K562 (cell line): ENCODE results near the gene NINL. TPM values are rescaled to one million over a fixed set of nuclear protein-coding genes. Genes with fewer than 3 reads are reported as not detected.
A peak's percentile ranks its signal among the peaks of the same experiment; 100 is the strongest.

Experiments
- ATAC-seq: fragments of 200-7000 bp; cut with Tn5 transposase; 3 replicates; pipeline ENCODE4 v1.9.1; 2020; ENCODE audit warnings: moderate library complexity
- BruUV-seq: library from RNA; stranded (reverse); fragments of 400-500 nt; replicated peaks from 2 replicates; lab custom pipeline; 2021; lab: Mats Ljungman, UMichigan
- CTCF ChIA-PET: fragments of 300-600 bp; formaldehyde crosslinking; extraction: SDS; loops from one replicate; lab custom pipeline; 2021; ENCODE audit warnings: low intra/inter-chr PET ratio; lab: Yijun Ruan, JAX
- POLR2A ChIA-PET: fragments of 300-600, 350-650 bp; sonication (Branson Sonifier 250); formaldehyde crosslinking; extraction: SDS; loops from one replicate; lab custom pipeline; 2021; ENCODE audit warnings: antibody characterized with exemption, inconsistent platforms; lab: Yijun Ruan, JAX
- DNase-seq, 4 experiments: peaks; one replicate each; pipeline versions ENCODE4 v3.0.0 to v3.0.0-alpha.2; 2011 to 2018; ENCODE audit warnings: low spot score in 3 of 4, mixed read lengths in 3 of 4; ENCODE audit errors: extremely low read depth in 1 of 4
- FAIRE-seq: peaks from 2 replicates; lab custom pipeline; 2011; peaks lifted over from hg19 to GRCh38; lab: Jason Lieb, UNC
- H2AFZ ChIP-seq: 2 replicates; pipeline ENCODE4 v1.6.0; 2011; ENCODE audit warnings: low read depth, low read length, control low read depth, inconsistent platforms
- H3K27ac ChIP-seq: fragments of 200-600 bp; 3 replicates; pipeline ENCODE4 v1.8.0; 2011; ENCODE audit warnings: low read depth, mild to moderate bottlenecking, control low read depth, inconsistent platforms, low read length, moderate library complexity, mixed read lengths; ENCODE audit errors: extremely low read depth
- H3K27me3 ChIP-seq, 2 experiments: fragments of 300-600 bp in 1 of 2; 2 replicates in 1 of 2; 3 replicates in 1 of 2; pipeline versions ENCODE4 v1.6.0 to v1.8.0; 2011; ENCODE audit warnings: inconsistent platforms in 2 of 2, low read length in 2 of 2, mild to moderate bottlenecking in 1 of 2, mixed read lengths in 1 of 2, moderate library complexity in 1 of 2; ENCODE audit not compliant: control insufficient read depth in 2 of 2, insufficient read depth in 2 of 2
- H3K36me3 ChIP-seq: fragments of 300-600 bp; 3 replicates; pipeline ENCODE4 v1.8.0; 2011; ENCODE audit warnings: mild to moderate bottlenecking, low read length, inconsistent platforms; ENCODE audit not compliant: control insufficient read depth, insufficient read depth
- H3K4me1 ChIP-seq, 2 experiments: fragments of 200-600 bp in 1 of 2; replicated peaks in 1 of 2; 2 replicates in 1 of 2; 3 replicates in 1 of 2; pipeline versions ENCODE4 v1.5.1 to v1.8.0; 2011; ENCODE audit warnings: inconsistent platforms in 2 of 2, low read length in 2 of 2, mild to moderate bottlenecking in 1 of 2, mixed read lengths in 1 of 2, moderate library complexity in 1 of 2; ENCODE audit not compliant: control insufficient read depth in 2 of 2, insufficient read depth in 2 of 2
- H3K4me2 ChIP-seq: 2 replicates; pipeline ENCODE4 v1.6.1; 2011; ENCODE audit warnings: low read length, control low read depth, inconsistent platforms, mixed read lengths; ENCODE audit not compliant: insufficient read depth
- H3K4me3 ChIP-seq: fragments of 200-600 bp; sonication (generic), shearing (Covaris generic); 2 replicates; pipeline ENCODE4 v1.5.1; 2016; ENCODE audit warnings: control low read depth, inconsistent platforms
- H3K79me2 ChIP-seq: fragments of 200-600 bp; 3 replicates; pipeline ENCODE4 v1.8.0; 2011; ENCODE audit warnings: low read length, inconsistent platforms; ENCODE audit not compliant: control insufficient read depth, insufficient read depth
- H3K9ac ChIP-seq, 2 experiments: 2 replicates each; pipeline versions ENCODE4 v1.6.0 to v1.6.1; 2011; ENCODE audit warnings: low read depth in 2 of 2, low read length in 2 of 2, control low read depth in 1 of 2, inconsistent platforms in 1 of 2, mild to moderate bottlenecking in 1 of 2, mixed read lengths in 1 of 2; ENCODE audit not compliant: insufficient read depth in 1 of 2
- H3K9me1 ChIP-seq: one replicate; pipeline ENCODE4 v1.6.0; 2011; ENCODE audit warnings: inconsistent platforms, mild to moderate bottlenecking, low read length, moderate library complexity; ENCODE audit not compliant: control insufficient read depth, insufficient read depth
- H3K9me3 ChIP-seq: replicated peaks from 2 replicates; pipeline ENCODE4 v1.5.1; 2011; ENCODE audit warnings: low read depth, low read length, inconsistent platforms; ENCODE audit not compliant: control insufficient read depth, insufficient read depth
- H4K20me1 ChIP-seq: replicated peaks from 2 replicates; pipeline ENCODE4 v1.6.1; 2011; ENCODE audit warnings: low read length, inconsistent platforms, mixed read lengths; ENCODE audit not compliant: control insufficient read depth, insufficient read depth
- EWSR1 ChIP-seq: fragments of 450-650 bp; IDR thresholded peaks from 2 replicates; pipeline ENCODE4 v1.6.1; 2018; ENCODE audit warnings: borderline replicate concordance, mild to moderate bottlenecking, low read depth, moderate library complexity; ENCODE audit not compliant: partially characterized antibody
- MXI1 ChIP-seq: IDR thresholded peaks from 2 replicates; pipeline ENCODE4 v1.6.1; 2011; ENCODE audit warnings: low read depth, mild to moderate bottlenecking, improper control_type of control experiment, low read length
- NRF1 ChIP-seq, 2 experiments: fragments of 450-650 bp; IDR thresholded peaks in 1 of 2; conservative IDR thresholded peaks in 1 of 2; 2 replicates each; pipeline ENCODE4 v1.6.1; 2014; ENCODE audit warnings: mild to moderate bottlenecking in 2 of 2
- RAD51 ChIP-seq: fragments of 450-650 bp; IDR thresholded peaks from 2 replicates; pipeline ENCODE4 v1.7.1; 2016; ENCODE audit warnings: low read depth, mild to moderate bottlenecking, borderline replicate concordance
- TFAM ChIP-seq: fragments of 250-450 bp; sonication (Bioruptor Pico); conservative IDR thresholded peaks from 2 replicates; pipeline ENCODE4 v1.5.0; 2021; ENCODE audit warnings: mild to moderate bottlenecking, moderate library complexity
- WGBS: fragments of 100-300 bp; shearing (Covaris generic); methylation state at CpG from one replicate; pipeline ENCODE4 v1.1.6; 2016; ENCODE audit warnings: low coverage, mixed read lengths; ENCODE audit not compliant: insufficient coverage; ENCODE audit errors: missing lambda C conversion rate; 5-methylcytosine and 5-hydroxymethylcytosine counted together
- in situ Hi-C: fragments of 300-500 bp; cut with MboI; formaldehyde crosslinking; loops from 4 replicates; pipeline ENCODE4 v1.15.0; 2018; ENCODE audit warnings: inconsistent platforms, mixed read lengths
- intact Hi-C: fragments of 100-400 bp; cut with micrococcal nuclease; formaldehyde crosslinking; loops from 2 replicates; pipeline ENCODE4 v1.14.2; 2022
- polyA plus RNA-seq, 8 experiments: library from polyadenylated mRNA; depleted of rRNA in 4 of 8; stranded (reverse) in 5 of 8; unstranded in 3 of 8; fragments of >200 nt; fragmentation: Nextera tagmentation in 2 of 8; fragmentation: Illumina TruSeq in 1 of 8; extraction: Ambion mirVana in 2 of 8; extraction: Trizol in 1 of 8; gene quantifications; 2 replicates each; pipeline versions ENCODE4 v1.2.1 to v1.2.3, GENCODE V29; 2011 to 2014; ENCODE audit warnings: inconsistent platforms in 1 of 8, missing spikeins in 1 of 8
- total RNA-seq, 7 experiments: library from RNA; depleted of rRNA in 6 of 7; stranded (reverse); fragments of >200 nt in 6 of 7; fragmentation: Illumina TruSeq in 2 of 7; extraction: Trizol in 2 of 7; gene quantifications; 2 replicates each; pipeline versions ENCODE4 v1.2.1 to v1.2.3, GENCODE V29; 2011 to 2021; ENCODE audit warnings: low replicate concordance in 1 of 7
- TF ChIP-seq, protein P1 (sequence below): sonication (generic); formaldehyde crosslinking; IDR thresholded peaks from 2 replicates; pipeline ENCODE4 v1.9.0; 2022; ENCODE audit warnings: mild to moderate bottlenecking, missing genetic modification reagents
- TF ChIP-seq, protein P2 (sequence below): fragments of 450-650 bp; formaldehyde crosslinking; IDR thresholded peaks from 2 replicates; pipeline ENCODE4 v1.4.0; 2020; ENCODE audit warnings: mild to moderate bottlenecking, mixed read lengths

NINL gene
- total and polyA plus RNA-seq, 9 of the 15 experiments (the other 6 are each of a cell fraction or from before 2014, with no cell fraction given), result 0.03 to 0.22 (median 0.05) TPM; not detected in 5

DNA sequence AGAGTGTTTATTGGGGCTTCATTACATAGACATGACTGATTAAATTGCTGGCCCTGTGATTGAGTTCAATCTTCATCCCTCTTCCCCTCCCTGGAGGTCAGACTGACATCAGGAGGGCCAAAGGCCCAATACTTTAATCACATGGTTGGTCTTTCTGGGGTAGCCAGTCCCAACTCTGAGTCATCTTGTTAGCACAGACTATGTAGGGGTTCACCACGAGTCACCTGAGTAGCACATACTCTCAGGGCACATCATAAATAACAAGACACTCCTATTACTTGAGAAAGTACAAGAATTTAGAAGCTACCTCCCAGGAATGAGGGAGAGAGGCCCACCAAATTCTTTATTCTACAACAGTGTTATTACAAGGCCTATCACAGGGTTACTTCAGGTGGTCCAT is 166.6 kb downstream of the NINL start (continued):
- TF ChIP-seq, protein P1, sequence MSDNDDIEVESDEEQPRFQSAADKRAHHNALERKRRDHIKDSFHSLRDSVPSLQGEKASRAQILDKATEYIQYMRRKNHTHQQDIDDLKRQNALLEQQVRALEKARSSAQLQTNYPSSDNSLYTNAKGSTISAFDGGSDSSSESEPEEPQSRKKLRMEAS, result no peak
- no peak for TF ChIP-seq MXI1

DNA sequence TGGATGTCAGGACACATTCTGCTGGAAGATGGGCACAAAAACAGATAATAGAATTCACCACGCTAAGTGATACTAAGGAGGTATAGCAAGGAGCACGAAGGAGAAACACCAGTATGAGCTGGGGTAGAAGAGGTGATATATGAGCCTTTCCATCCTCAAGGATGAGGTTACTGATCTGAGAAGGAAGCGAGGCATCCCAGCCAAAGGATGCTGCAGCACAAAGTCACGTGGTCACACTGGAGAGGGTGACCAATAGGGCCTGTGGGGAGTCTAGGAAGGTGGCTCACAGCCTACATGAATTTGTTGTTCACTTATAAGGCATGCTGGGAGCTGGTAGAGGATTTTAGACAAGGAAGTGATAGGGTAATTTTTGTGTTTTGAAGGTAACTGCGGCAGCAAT is 176.4 kb downstream of the NINL start:
- peak overlapping the region; percentile 88 for H3K4me2 ChIP-seq
- BruUV-seq, result no TSS peak
- CTCF ChIA-PET, result no interaction called here
- in situ Hi-C loops, result loop anchor here (5.0 kb wide), 1 partner anchor 112 kb away; no protein-coding TSS in a partner anchor
- H3K27ac ChIP-seq, result 0 out of 3 replicates have a peak overlapping the region, but pooled peaks have one; percentile 88
- no peaks in the 10 kb centered on the region for H3K9me3 ChIP-seq
- no peaks in the 10 kb centered on the region for H3K9me1 ChIP-seq
- no peak for FAIRE-seq
- H3K27me3 ChIP-seq, result no peaks in the 10 kb centered on the region
- TF ChIP-seq RAD51 (peak; percentile 49; the same call in 1 of the 2 replicates), EWSR1 (no peak), TFAM (CRISPR knock-in tag) (no peak), NRF1 (conservative IDR thresholded peaks at IDR 0.05 in 1 of 2, IDR thresholded peaks at IDR 0.05 in 1 of 2) (no peak)
- TF ChIP-seq, protein P2, sequence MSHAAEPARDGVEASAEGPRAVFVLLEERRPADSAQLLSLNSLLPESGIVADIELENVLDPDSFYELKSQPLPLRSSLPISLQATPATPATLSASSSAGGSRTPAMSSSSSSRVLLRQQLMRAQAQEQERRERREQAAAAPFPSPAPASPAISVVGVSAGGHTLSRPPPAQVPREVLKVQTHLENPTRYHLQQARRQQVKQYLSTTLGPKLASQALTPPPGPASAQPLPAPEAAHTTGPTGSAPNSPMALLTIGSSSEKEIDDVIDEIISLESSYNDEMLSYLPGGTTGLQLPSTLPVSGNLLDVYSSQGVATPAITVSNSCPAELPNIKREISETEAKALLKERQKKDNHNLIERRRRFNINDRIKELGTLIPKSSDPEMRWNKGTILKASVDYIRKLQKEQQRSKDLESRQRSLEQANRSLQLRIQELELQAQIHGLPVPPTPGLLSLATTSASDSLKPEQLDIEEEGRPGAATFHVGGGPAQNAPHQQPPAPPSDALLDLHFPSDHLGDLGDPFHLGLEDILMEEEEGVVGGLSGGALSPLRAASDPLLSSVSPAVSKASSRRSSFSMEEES (CRISPR knock-in tag), result 0 out of 2 replicates have a peak, but pooled peaks have one; percentile 5
- H3K9ac ChIP-seq, result peak overlapping the region in 1 of 2 experiments; percentile 86; a peak in 1 of 4 replicates
- WGBS, result 96% methylated on average over 2 of the region's 5 CpGs
- peaks cover 25% of the 10 kb centered on the region for H3K36me3 ChIP-seq
- H4K20me1 ChIP-seq, result no peaks in the 10 kb centered on the region
- intact Hi-C loops, result no loop called here
- ATAC-seq, result no peak
- H3K4me3 ChIP-seq, result peak overlapping the region; percentile 61; the same call in 1 of the 2 replicates
- H2AFZ ChIP-seq, result no peak overlapping the region
- H3K4me1 ChIP-seq, result peaks cover 6 to 8% of the 10 kb centered on the region in 2 experiments; a peak in 3 of 5 replicates
- POLR2A ChIA-PET, result interaction anchor here (0.6 to 2.0 kb wide), 4 partner anchors 10 to 113 kb away, joined by 3 to 10 read pairs (median 3); partner anchors contain the start of gene ABHD12
- no peak for DNase-seq
- H3K79me2 ChIP-seq, result peaks cover 28% of the 10 kb centered on the region
